HUES6 (cell line): ENCODE measurements around the gene SAMD3.
"Not testable (repeated sequence)": the region's sequence is repeated elsewhere in the genome, so short reads cannot be mapped to it uniquely, and the experiment has no call there.

Experiments
- H3K27ac ChIP-seq: 2 replicates; pipeline ENCODE4 v1.7.0; 2013; ENCODE audit warnings: low read depth, mild to moderate bottlenecking, low read length, inconsistent platforms
- H3K27me3 ChIP-seq: 2 replicates; pipeline ENCODE4 v1.6.1; 2013; ENCODE audit warnings: low read length; ENCODE audit not compliant: control insufficient read depth, insufficient read depth
- H3K36me3 ChIP-seq: 2 replicates; pipeline ENCODE4 v1.6.1; 2013; ENCODE audit warnings: low read length; ENCODE audit not compliant: control insufficient read depth, insufficient read depth
- H3K4me1 ChIP-seq: 2 replicates; pipeline ENCODE4 v1.6.1; 2013; ENCODE audit warnings: low read length; ENCODE audit not compliant: control insufficient read depth, insufficient read depth
- H3K4me3 ChIP-seq: 2 replicates; pipeline ENCODE4 v1.5.1; 2013; ENCODE audit warnings: low read depth, low read length
- H3K9ac ChIP-seq: one replicate; pipeline ENCODE4 v1.6.1; 2013; ENCODE audit warnings: mild to moderate bottlenecking, low read length
- H3K9me3 ChIP-seq: 2 replicates; pipeline ENCODE4 v1.6.1; 2013; ENCODE audit warnings: low read depth, low read length; ENCODE audit not compliant: control insufficient read depth, insufficient read depth

SAMD3 gene

DNA sequence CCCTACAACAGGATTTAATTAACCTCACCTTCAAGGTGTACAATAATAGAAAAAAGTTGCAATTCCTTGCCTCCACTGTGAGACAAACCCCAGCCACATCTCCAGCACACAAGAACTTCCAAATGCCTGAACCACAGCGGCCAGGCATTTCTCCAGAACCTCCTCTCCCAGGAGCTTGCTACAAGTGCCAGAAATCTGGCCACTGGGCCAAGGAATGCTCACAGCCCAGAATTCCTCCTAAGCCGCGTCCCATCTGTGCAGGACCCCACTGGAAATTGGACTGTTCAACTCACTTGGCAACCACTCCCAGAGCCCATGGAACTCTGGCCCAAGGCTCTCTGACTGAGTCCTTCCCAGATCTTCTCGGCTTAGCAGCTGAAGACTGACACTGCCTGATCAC is 28.3 kb downstream of the SAMD3 start:
- not testable (repeated sequence) for H3K9me3 ChIP-seq, H3K36me3 ChIP-seq, H3K4me3 ChIP-seq, H3K27me3 ChIP-seq, H3K9ac ChIP-seq, H3K27ac ChIP-seq
- H3K4me1 ChIP-seq, result peaks cover 13% of the 10 kb centered on the region

- H3K4me3 ChIP-seq, result no peak overlapping the region
- no peaks in the 10 kb centered on the region for H3K27me3 ChIP-seq
- H3K9ac ChIP-seq, result no peak overlapping the region
- H3K27ac ChIP-seq, result no peak overlapping the region; the same call in 1 of the 2 replicates
- H3K4me1 ChIP-seq, result peaks cover 19% of the 10 kb centered on the region
- H3K36me3 ChIP-seq, result no peaks in the 10 kb centered on the region; the same call in 1 of the 2 replicates
- peaks cover 9% of the 10 kb centered on the region for H3K9me3 ChIP-seq
These were observed 31.8 kb downstream of the SAMD3 start for GRCh38 chr6:130190701-130191690.

DNA sequence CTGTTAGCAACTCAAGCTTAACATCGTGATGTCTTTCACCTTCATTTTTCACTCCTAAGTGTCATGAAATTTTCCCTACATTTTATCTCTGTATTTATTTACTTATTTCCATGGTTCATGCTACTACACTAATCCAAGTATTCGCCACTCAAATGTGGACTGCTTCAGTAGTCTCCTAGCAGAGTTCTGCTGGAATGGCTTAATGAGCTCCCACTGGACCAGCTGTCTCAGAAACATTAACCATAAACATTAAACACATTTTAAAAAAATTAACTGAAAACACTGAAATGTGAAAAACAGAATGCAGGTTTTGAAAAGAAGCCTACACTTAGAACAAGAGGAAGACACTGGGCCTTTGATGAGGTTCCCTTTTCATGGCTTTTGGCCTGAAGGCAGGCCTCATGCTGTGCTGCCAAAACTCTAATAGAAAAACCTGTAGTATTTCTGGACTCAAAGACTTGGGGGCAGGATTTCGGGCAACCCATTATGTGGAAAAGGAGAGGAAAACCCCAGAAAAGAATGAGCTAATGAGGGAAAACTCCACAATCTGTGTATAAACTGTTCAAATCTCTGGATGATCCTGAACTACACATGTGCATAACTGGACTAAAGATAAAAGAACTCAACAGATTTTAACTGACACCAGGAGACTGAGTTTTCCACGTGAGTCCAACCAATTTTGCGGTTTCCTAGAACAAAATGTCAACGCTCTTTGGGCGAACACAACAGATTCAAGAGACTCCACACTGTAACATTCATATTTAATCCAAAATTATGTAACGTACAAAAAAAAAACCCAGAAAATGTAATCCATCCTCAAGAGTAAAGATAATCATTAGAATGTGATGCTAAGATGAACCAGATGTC is 33.0 kb downstream of the SAMD3 start:
- no peak overlapping the region for H3K9ac ChIP-seq
- no peak overlapping the region for H3K4me3 ChIP-seq
- no peaks in the 10 kb centered on the region; the same call in 1 of the 2 replicates for H3K36me3 ChIP-seq
- no peak overlapping the region; the same call in 1 of the 2 replicates for H3K27ac ChIP-seq
- peaks cover 9% of the 10 kb centered on the region for H3K9me3 ChIP-seq
- H3K4me1 ChIP-seq, result peaks cover 19% of the 10 kb centered on the region
- no peaks in the 10 kb centered on the region for H3K27me3 ChIP-seq

- Histone ChIP-seq H3K9ac (no peak overlapping the region), H3K27ac (no peak overlapping the region), H3K4me1 (peaks cover 19% of the 10 kb centered on the region), H3K27me3 (no peaks in the 10 kb centered on the region), H3K36me3 (no peaks in the 10 kb centered on the region; the same call in 1 of the 2 replicates), H3K4me3 (no peak overlapping the region), H3K9me3 (peaks cover 9% of the 10 kb centered on the region)
These were observed 34.4 kb downstream of the SAMD3 start for GRCh38 chr6:130188207-130188899.

DNA sequence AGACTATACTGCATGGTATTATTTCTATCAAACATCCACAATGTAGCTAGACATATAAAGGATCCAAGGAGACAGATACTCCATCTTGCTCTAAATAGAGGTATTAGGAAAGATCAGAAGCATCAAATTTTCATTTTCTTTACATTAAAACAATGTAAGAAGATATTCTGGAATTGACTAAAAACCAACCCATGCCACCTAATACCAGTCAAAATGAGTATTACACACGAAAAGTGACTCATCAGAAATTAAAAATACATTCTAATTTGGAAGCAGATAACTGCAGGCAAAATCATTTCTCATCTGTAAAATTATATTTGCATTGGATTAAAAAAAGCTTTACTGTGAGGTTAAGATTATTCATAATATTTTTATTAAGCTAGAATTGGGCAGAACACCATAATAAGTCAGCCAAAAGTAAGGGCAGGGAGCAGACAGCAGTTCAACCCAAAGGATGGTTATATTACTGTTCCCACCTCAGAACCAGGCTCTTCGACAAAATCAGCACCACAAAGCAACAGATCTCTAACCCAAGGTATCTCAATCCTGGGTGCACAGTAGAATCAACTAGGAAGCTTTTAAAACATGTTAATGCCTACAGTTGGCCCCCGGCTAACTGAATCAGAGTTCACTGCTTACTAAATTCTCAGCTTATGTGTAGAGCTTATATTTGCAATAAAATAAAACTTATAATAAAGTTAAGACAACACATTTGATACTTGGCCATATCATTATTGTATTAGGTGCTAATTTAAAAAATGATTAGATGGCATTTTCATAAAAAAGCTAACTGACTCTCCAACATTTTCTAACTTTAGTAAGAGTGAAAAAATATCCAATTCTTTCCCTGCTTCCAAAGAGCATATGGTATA is 35.2 kb downstream of the SAMD3 start:
- Histone ChIP-seq H3K9ac (no peak overlapping the region), H3K27ac (no peak overlapping the region), H3K27me3 (no peaks in the 10 kb centered on the region)

DNA sequence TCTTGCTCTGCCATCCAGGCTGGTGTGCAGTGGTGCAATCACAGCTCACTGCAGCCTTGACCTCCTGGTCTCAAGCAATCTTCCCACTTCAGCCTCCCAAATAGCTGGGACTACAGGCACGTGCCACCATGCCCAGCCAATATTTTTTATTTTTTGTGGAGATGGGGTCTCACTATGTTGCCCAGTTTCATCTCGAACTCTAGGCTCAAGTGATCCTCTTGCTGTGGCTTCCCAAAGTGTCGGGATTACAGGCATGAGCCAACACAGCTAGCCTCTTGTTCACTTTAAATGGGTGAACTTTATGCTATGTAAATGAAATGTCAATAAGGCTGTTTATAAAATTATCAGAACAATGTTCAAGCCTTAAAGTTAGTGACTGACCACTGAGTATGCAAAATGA is 37.1 kb downstream of the SAMD3 start:
- Histone ChIP-seq H3K27me3 (no peaks in the 10 kb centered on the region), H3K4me3 (no peak overlapping the region), H3K4me1 (peaks cover 7% of the 10 kb centered on the region; the same call in 1 of the 2 replicates), H3K9ac (no peak overlapping the region), H3K36me3 (no peaks in the 10 kb centered on the region; the same call in 1 of the 2 replicates), H3K27ac (no peak overlapping the region), H3K9me3 (peaks cover 5% of the 10 kb centered on the region; the same call in 1 of the 2 replicates)

More for the DNA sequence above, 35.2 kb downstream of the SAMD3 start:
- Histone ChIP-seq H3K9me3 (peaks cover 9% of the 10 kb centered on the region), H3K36me3 (no peaks in the 10 kb centered on the region; the same call in 1 of the 2 replicates), H3K4me1 (peaks cover 19% of the 10 kb centered on the region), H3K4me3 (no peak overlapping the region)

- Histone ChIP-seq H3K4me3 (no peak overlapping the region), H3K27ac (no peak overlapping the region)
These were observed 39.2 kb downstream of the SAMD3 start for GRCh38 chr6:130183271-130184222.

GRCh38 chr6:130182466-130182865 is 40.3 kb downstream of the SAMD3 start:
- Histone ChIP-seq H3K27ac (no peak overlapping the region), H3K9ac (no peak overlapping the region), H3K4me1 (peaks cover 11% of the 10 kb centered on the region; the same call in 1 of the 2 replicates), H3K36me3 (no peaks in the 10 kb centered on the region), H3K27me3 (no peaks in the 10 kb centered on the region), H3K4me3 (no peak overlapping the region), H3K9me3 (no peaks in the 10 kb centered on the region)

More at GRCh38 chr6:130183271-130184222, 39.2 kb downstream of the SAMD3 start:
- Histone ChIP-seq H3K9me3 (no peaks in the 10 kb centered on the region), H3K9ac (no peak overlapping the region), H3K36me3 (no peaks in the 10 kb centered on the region; the same call in 1 of the 2 replicates), H3K4me1 (peaks cover 12% of the 10 kb centered on the region; the same call in 1 of the 2 replicates), H3K27me3 (no peaks in the 10 kb centered on the region)

- H3K27ac ChIP-seq, result peak overlapping the region; percentile 7; the same call in 1 of the 2 replicates
These were observed 44.1 kb downstream of the SAMD3 start for GRCh38 chr6:130178692-130179091.

More at GRCh38 chr6:130178692-130179091, 44.1 kb downstream of the SAMD3 start:
- Histone ChIP-seq H3K27me3 (no peaks in the 10 kb centered on the region), H3K4me3 (no peak overlapping the region), H3K4me1 (peaks cover 11% of the 10 kb centered on the region; the same call in 1 of the 2 replicates), H3K9ac (no peak overlapping the region), H3K36me3 (peaks cover 4% of the 10 kb centered on the region; the same call in 1 of the 2 replicates), H3K9me3 (no peaks in the 10 kb centered on the region)
